MM.1S (cell line): ENCODE measurements around the gene MPV17.

Experiments used
- DNase-seq: peaks from one replicate; pipeline ENCODE4 v3.0.0-alpha.2; 2015
- H2AFZ ChIP-seq: fragments of 300-600 bp; sonication (generic); 2 replicates; pipeline ENCODE4 v1.6.0; 2016; ENCODE audit warnings: antibody characterized with exemption, low read length
- H3F3A ChIP-seq: fragments of 300-600 bp; sonication (generic); 2 replicates; pipeline ENCODE4 v1.6.1; 2016; ENCODE audit warnings: mild to moderate bottlenecking, antibody characterized with exemption, low read length, moderate library complexity, mixed read lengths; ENCODE audit not compliant: insufficient read depth
- H3K27ac ChIP-seq: fragments of 300-600 bp; sonication (generic); 2 replicates; pipeline ENCODE4 v1.5.1; 2016; ENCODE audit warnings: mild to moderate bottlenecking, low read length
- H3K27me3 ChIP-seq: fragments of 300-600 bp; sonication (generic); replicated peaks from 2 replicates; pipeline ENCODE4 v1.6.0; 2016; ENCODE audit warnings: low read length; ENCODE audit not compliant: insufficient read depth
- H3K36me3 ChIP-seq: fragments of 300-600 bp; sonication (generic); replicated peaks from 2 replicates; pipeline ENCODE4 v1.6.1; 2016; ENCODE audit warnings: mild to moderate bottlenecking, low read length, mixed read lengths; ENCODE audit not compliant: insufficient read depth
- H3K4me1 ChIP-seq: fragments of 300-600 bp; sonication (generic); 2 replicates; pipeline ENCODE4 v1.6.1; 2016; ENCODE audit warnings: low read length, mixed read lengths
- H3K4me2 ChIP-seq: fragments of 300-600 bp; sonication (generic); 2 replicates; pipeline ENCODE4 v1.6.0; 2016; ENCODE audit warnings: low read depth, low read length
- H3K4me3 ChIP-seq: fragments of 300-600 bp; sonication (generic); 2 replicates; pipeline ENCODE4 v1.5.1; 2016; ENCODE audit warnings: low read length, mixed read lengths
- H3K79me2 ChIP-seq: fragments of 300-600 bp; sonication (generic); 2 replicates; pipeline ENCODE4 v1.6.1; 2016; ENCODE audit warnings: mixed run types, low read length, mixed read lengths
- H3K9ac ChIP-seq: fragments of 300-600 bp; sonication (generic); 2 replicates; pipeline ENCODE4 v1.6.1; 2016; ENCODE audit warnings: low read length, mixed read lengths
- H3K9me2 ChIP-seq: fragments of 300-600 bp; sonication (generic); replicated peaks from 2 replicates; pipeline ENCODE4 v1.6.1; 2016; ENCODE audit warnings: mild to moderate bottlenecking, low read length, mixed read lengths; ENCODE audit not compliant: insufficient read depth
- H3K9me3 ChIP-seq: fragments of 300-600 bp; sonication (generic); replicated peaks from 2 replicates; pipeline ENCODE4 v1.6.1; 2016; ENCODE audit warnings: mild to moderate bottlenecking, low read length, mixed read lengths; ENCODE audit not compliant: insufficient read depth
- H4K20me1 ChIP-seq: fragments of 300-600 bp; sonication (generic); 2 replicates; pipeline ENCODE4 v1.6.1; 2016; ENCODE audit warnings: mild to moderate bottlenecking, low read length, moderate library complexity, mixed read lengths; ENCODE audit not compliant: insufficient read depth
- CTCF ChIP-seq: fragments of 300-600 bp; sonication (generic); IDR thresholded peaks from 2 replicates; pipeline ENCODE4 v1.5.1; 2016; ENCODE audit warnings: antibody characterized with exemption, low read length, mixed read lengths
- EZH2 ChIP-seq: fragments of 300-600 bp; sonication (generic); optimal IDR thresholded peaks from 2 replicates; pipeline ENCODE3; 2017; ENCODE audit warnings: low read depth, mild to moderate bottlenecking, antibody characterized with exemption, low read length, mixed read lengths
- EZH2phosphoT487 ChIP-seq: fragments of 300-600 bp; sonication (generic); IDR thresholded peaks from 2 replicates; pipeline ENCODE4 v1.6.1; 2018; ENCODE audit warnings: antibody characterized with exemption, low read length

The MPV17 gene

GRCh38 chr2:27298391-27299080 is 24.4 kb downstream of the MPV17 start:
- Histone ChIP-seq H3K4me2 (no peak overlapping the region), H3F3A (no peaks in the 10 kb centered on the region), H3K36me3 (no peaks in the 10 kb centered on the region), H3K27ac (no peak overlapping the region), H3K4me1 (no peaks in the 10 kb centered on the region), H3K27me3 (no peaks in the 10 kb centered on the region), H3K79me2 (no peaks in the 10 kb centered on the region), H3K9ac (no peak overlapping the region), H3K9me2 (no peaks in the 10 kb centered on the region), H3K9me3 (no peaks in the 10 kb centered on the region), H4K20me1 (no peaks in the 10 kb centered on the region), H2AFZ (no peak overlapping the region), H3K4me3 (no peak overlapping the region)
- no peak for DNase-seq
- no peak for TF ChIP-seq EZH2phosphoT487
- TF ChIP-seq CTCF, result no peak
- TF ChIP-seq EZH2, result no peak

GRCh38 chr2:27297195-27297594 is 25.7 kb downstream of the MPV17 start:
- DNase-seq, result no peak
- H3K4me1 ChIP-seq, result no peaks in the 10 kb centered on the region
- no peaks in the 10 kb centered on the region for H3K9me2 ChIP-seq
- no peak overlapping the region for H2AFZ ChIP-seq
- no peak overlapping the region for H3K4me2 ChIP-seq
- H3K4me3 ChIP-seq, result no peak overlapping the region
- H3K79me2 ChIP-seq, result no peaks in the 10 kb centered on the region
- H3K9me3 ChIP-seq, result no peaks in the 10 kb centered on the region
- no peak overlapping the region for H3K27ac ChIP-seq
- no peaks in the 10 kb centered on the region for H3F3A ChIP-seq
- no peaks in the 10 kb centered on the region for H3K36me3 ChIP-seq
- H4K20me1 ChIP-seq, result no peaks in the 10 kb centered on the region
- no peak overlapping the region for H3K9ac ChIP-seq
- no peaks in the 10 kb centered on the region for H3K27me3 ChIP-seq
- no peak for TF ChIP-seq CTCF
- TF ChIP-seq EZH2phosphoT487, result no peak
- no peak for TF ChIP-seq EZH2

- Histone ChIP-seq H3K4me3 (no peak overlapping the region), H3K4me2 (no peak overlapping the region), H4K20me1 (no peaks in the 10 kb centered on the region), H3K9ac (no peak overlapping the region), H3K9me3 (no peaks in the 10 kb centered on the region), H3K27ac (no peak overlapping the region), H3K27me3 (no peaks in the 10 kb centered on the region), H2AFZ (no peak overlapping the region), H3K4me1 (no peaks in the 10 kb centered on the region), H3K9me2 (no peaks in the 10 kb centered on the region), H3F3A (no peaks in the 10 kb centered on the region), H3K79me2 (no peaks in the 10 kb centered on the region), H3K36me3 (no peaks in the 10 kb centered on the region)
- TF ChIP-seq CTCF (no peak), EZH2 (no peak), EZH2phosphoT487 (no peak)
- DNase-seq, result no peak
Measured at GRCh38 chr2:27296481-27296880, 26.4 kb downstream of the MPV17 start.
